GM12865 (cell line): ENCODE results near the gene MGAT5.

Experiments
- DNase-seq: peaks from one replicate; pipeline ENCODE4 v3.0.0; 2010; ENCODE audit warnings: low read depth
- H3K4me3 ChIP-seq: 2 replicates; pipeline ENCODE4 v1.5.1; 2011; ENCODE audit warnings: mild to moderate bottlenecking, low read depth, low read length, control low read depth
- CTCF ChIP-seq: IDR thresholded peaks from 2 replicates; pipeline ENCODE4 v1.5.1; 2011; ENCODE audit warnings: low read length, control low read depth, low read depth, inconsistent platforms; ENCODE audit not compliant: insufficient read depth; ENCODE audit errors: missing control alignments

The MGAT5 gene

DNA sequence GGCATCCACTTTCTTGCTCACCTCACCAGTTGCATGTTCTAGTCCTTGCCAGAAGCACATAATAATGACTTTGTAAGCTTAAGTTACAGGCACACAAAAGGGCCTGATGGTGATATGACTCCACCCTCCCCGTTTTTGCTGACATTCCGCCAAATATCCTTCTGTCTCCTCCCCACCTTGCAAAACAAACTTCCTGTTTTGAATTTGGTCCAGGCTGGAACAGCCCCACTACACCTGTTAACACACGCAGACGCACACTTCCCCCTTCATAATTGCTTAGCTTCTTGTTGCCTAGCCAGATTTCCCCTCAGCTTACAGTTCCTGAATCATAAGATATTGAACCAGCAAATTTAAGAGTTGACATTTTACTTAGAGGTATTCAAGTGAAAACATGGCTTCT, at the start of gene MGAT5:
Gene MGAT5 (plus strand): TSS at position 269 of the 400 bp plus-strand sequence. CDS start 332 bp downstream, outside the sequence.
- no peak for TF ChIP-seq CTCF
- peak; percentile 62 for DNase-seq
- peak within 1 kb of the TSS; percentile 11 for H3K4me3 ChIP-seq

GRCh38 chr2:134205087-134205486, 48.8 kb upstream of the MGAT5 start:
- no peak for TF ChIP-seq CTCF
- DNase-seq, result no peak
- H3K4me3 ChIP-seq, result no peak overlapping the region

- no peak for TF ChIP-seq CTCF
- no peak overlapping the region for H3K4me3 ChIP-seq
- peak; percentile 31 for DNase-seq
Observed at GRCh38 chr2:134206031-134206430, 47.8 kb upstream of the MGAT5 start.

GRCh38 chr2:134206573-134206972, 47.3 kb upstream of the MGAT5 start:
- no peak for DNase-seq
- no peak for TF ChIP-seq CTCF
- H3K4me3 ChIP-seq, result no peak overlapping the region

DNA sequence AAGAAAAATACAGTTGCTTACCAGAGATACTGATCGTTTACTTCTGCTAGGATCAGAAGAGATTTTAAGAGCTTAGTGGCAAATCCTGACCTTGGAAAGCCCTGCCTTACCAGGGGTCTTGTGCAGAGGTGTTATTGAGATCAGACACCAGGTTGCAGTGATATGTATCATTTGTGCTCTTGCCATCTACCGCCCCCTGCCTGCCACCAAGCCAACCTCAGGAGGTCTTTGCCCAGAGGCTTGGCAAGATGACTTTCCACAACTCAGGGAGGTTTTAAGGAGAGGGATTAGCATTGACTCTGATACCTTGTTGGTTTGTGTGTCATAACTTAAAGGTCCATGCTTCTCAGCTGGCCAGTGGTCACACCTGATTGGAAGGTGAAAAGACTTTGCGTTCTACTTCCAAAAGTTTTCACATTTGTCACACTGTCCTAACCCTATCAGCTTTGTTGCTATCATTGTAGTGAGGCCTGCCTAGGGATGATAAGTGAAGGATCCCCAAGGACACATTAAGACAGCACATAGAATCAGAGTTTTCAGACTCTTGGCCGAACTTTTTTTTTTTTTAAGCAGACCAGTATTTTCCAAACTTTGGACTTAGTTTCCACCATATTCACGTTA, 46.2 kb upstream of the MGAT5 start:
- peak; percentile 73 for TF ChIP-seq CTCF
- peak; percentile 72 for DNase-seq
- H3K4me3 ChIP-seq, result no peak overlapping the region

DNA sequence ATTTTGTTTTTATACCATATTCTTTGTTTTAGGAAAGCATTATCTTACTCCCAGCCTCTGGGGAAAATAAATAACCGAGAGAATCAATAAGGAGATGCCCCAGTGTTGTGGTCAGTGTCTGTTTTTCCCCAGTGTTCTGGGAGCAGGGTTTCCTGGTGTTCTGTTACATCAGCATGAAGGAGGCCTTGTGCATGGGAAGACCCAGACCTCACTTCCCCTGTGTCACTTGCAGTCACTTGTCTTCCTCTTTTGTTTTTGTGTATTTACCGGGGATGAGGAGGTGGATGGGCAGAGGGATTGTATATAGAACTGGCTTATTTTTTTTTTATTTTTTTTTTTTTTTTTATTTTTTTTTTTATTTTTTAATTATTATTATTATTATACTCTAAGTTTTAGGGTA, 45.0 kb upstream of the MGAT5 start:
- DNase-seq, result no peak
- H3K4me3 ChIP-seq, result no peak overlapping the region
- TF ChIP-seq CTCF, result no peak

DNA sequence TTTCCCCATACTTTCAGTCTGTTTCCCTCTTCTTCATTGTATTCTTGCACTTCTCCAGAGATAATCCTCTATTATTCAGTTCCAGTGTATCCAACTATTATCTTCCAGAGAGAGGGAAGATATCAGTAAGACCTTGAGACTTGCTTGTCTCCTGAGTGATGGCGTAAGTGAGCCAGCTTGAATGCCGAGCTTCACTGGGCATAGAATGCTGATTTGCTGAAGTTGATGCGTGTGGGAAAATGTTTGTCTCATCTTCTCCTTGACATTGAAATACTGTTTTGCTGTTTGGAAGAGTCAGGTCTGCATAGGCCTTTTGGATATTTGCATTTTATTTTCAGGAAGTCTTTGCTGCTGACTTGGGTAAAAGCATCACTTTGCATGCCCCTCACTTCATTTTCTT, 41.1 kb upstream of the MGAT5 start:
- no peak for DNase-seq
- H3K4me3 ChIP-seq, result no peak overlapping the region
- TF ChIP-seq CTCF, result no peak
